WERI-Rb-1 (cell line): ENCODE results near the gene RUNX2.

Experiments
- DNase-seq: peaks from one replicate; pipeline ENCODE4 v3.0.0-alpha.2; 2020
- H3K27ac ChIP-seq: fragments of 250-450 bp; sonication (Bioruptor Pico); 2 replicates; pipeline ENCODE4 v1.5.1; 2020; ENCODE audit warnings: mild to moderate bottlenecking, moderate library complexity
- H3K27me3 ChIP-seq: fragments of 250-450 bp; sonication (Bioruptor Pico); 2 replicates; pipeline ENCODE4 v1.5.1; 2021; ENCODE audit warnings: mild to moderate bottlenecking, low read depth, moderate library complexity; ENCODE audit not compliant: insufficient read depth, severe bottlenecking
- H3K36me3 ChIP-seq: fragments of 250-450 bp; sonication (Bioruptor Pico); 2 replicates; pipeline ENCODE4 v1.5.1; 2020; ENCODE audit warnings: mild to moderate bottlenecking, moderate library complexity
- H3K4me3 ChIP-seq: 2 replicates; pipeline ENCODE4 v1.5.1; 2011; ENCODE audit warnings: low read depth, mild to moderate bottlenecking, control low read depth, low read length
- H3K9me3 ChIP-seq: fragments of 250-450 bp; sonication (Bioruptor Pico); 2 replicates; pipeline ENCODE4 v1.5.1; 2021; ENCODE audit warnings: mild to moderate bottlenecking, moderate library complexity; ENCODE audit not compliant: severe bottlenecking
- CTCF ChIP-seq: IDR thresholded peaks from 2 replicates; pipeline ENCODE4 v1.5.1; 2011; ENCODE audit warnings: low read depth, mild to moderate bottlenecking, control low read depth, inconsistent platforms, low read length

RUNX2 gene

GRCh38 chr6:45709781-45710220, 381.7 kb downstream of the RUNX2 start:
- DNase-seq, result no peak
- Histone ChIP-seq H3K9me3 (no peaks in the 10 kb centered on the region), H3K27me3 (no peaks in the 10 kb centered on the region), H3K4me3 (no peak overlapping the region), H3K36me3 (no peaks in the 10 kb centered on the region), H3K27ac (no peak overlapping the region)
- no peak for TF ChIP-seq CTCF

GRCh38 chr6:45710304-45710821, 382.2 kb downstream of the RUNX2 start:
- DNase-seq, result no peak
- no peak overlapping the region for H3K27ac ChIP-seq
- H3K9me3 ChIP-seq, result no peaks in the 10 kb centered on the region
- no peaks in the 10 kb centered on the region for H3K36me3 ChIP-seq
- H3K4me3 ChIP-seq, result no peak overlapping the region
- no peak for TF ChIP-seq CTCF
- H3K27me3 ChIP-seq, result no peaks in the 10 kb centered on the region

GRCh38 chr6:45712076-45712475, 383.9 kb downstream of the RUNX2 start:
- no peak for TF ChIP-seq CTCF
- H3K4me3 ChIP-seq, result no peak overlapping the region
- no peaks in the 10 kb centered on the region for H3K9me3 ChIP-seq
- no peak overlapping the region for H3K27ac ChIP-seq
- no peaks in the 10 kb centered on the region for H3K36me3 ChIP-seq
- no peaks in the 10 kb centered on the region for H3K27me3 ChIP-seq
- DNase-seq, result no peak

GRCh38 chr6:45712786-45713185, 384.7 kb downstream of the RUNX2 start:
- Histone ChIP-seq H3K27me3 (no peaks in the 10 kb centered on the region), H3K27ac (no peak overlapping the region), H3K9me3 (no peaks in the 10 kb centered on the region), H3K4me3 (no peak overlapping the region), H3K36me3 (no peaks in the 10 kb centered on the region)
- no peak for DNase-seq
- TF ChIP-seq CTCF, result no peak
